WTC11 (cell line): ENCODE data around the gene RELL1. TPM values are rescaled to one million over a fixed set of nuclear protein-coding genes. Genes with fewer than 3 reads are reported as not detected.

Experiments
- ATAC-seq: fragments of 200-7000 bp; cut with Tn5 transposase; 2 replicates; pipeline ENCODE4 v1.10.0; 2021; ENCODE audit warnings: mild to moderate bottlenecking, moderate library complexity
- CTCF ChIA-PET: fragments of 300-600 bp; sonication (Branson Sonifier 250); formaldehyde crosslinking; loops from one replicate; lab custom pipeline; 2021; ENCODE audit warnings: antibody characterized with exemption; lab: Charles Lee
- POLR2A ChIA-PET: fragments of 350-600 bp; sonication (Branson Sonifier 250); formaldehyde crosslinking; loops from one replicate; lab custom pipeline; 2021; ENCODE audit warnings: antibody characterized with exemption; lab: Charles Lee
- DNase-seq: peaks from one replicate; pipeline ENCODE4 v3.0.0; 2021; ENCODE audit warnings: low spot score
- H3K27ac Mint-ChIP-seq: 2 replicates; pipeline ENCODE4 v1.8.0; 2021; ENCODE audit warnings: mixed read lengths
- H3K27me3 Mint-ChIP-seq: 2 replicates; pipeline ENCODE4 v1.8.0; 2021; ENCODE audit warnings: low read depth, mild to moderate bottlenecking, moderate library complexity, mixed read lengths
- H3K36me3 Mint-ChIP-seq: 2 replicates; pipeline ENCODE4 v1.8.0; 2021; ENCODE audit warnings: mixed read lengths
- H3K4me1 Mint-ChIP-seq: 2 replicates; pipeline ENCODE4 v1.8.0; 2022; ENCODE audit warnings: mixed read lengths
- H3K4me3 Mint-ChIP-seq: 2 replicates; pipeline ENCODE4 v1.8.0; 2021; ENCODE audit warnings: mild to moderate bottlenecking, moderate library complexity, mixed read lengths
- H3K9me3 Mint-ChIP-seq: 2 replicates; pipeline ENCODE4 v1.8.0; 2021; ENCODE audit warnings: mixed read lengths
- CTCF ChIP-seq: fragments of 200-600 bp; IDR thresholded peaks from 2 replicates; pipeline ENCODE4 v1.8.0; 2022; ENCODE audit warnings: antibody characterized with exemption
- E2F1 ChIP-seq: sonication (generic); formaldehyde crosslinking; IDR thresholded peaks from 2 replicates; pipeline ENCODE4 v1.8.0; 2022; ENCODE audit warnings: mild to moderate bottlenecking, missing genetic modification reagents
- ESRRA ChIP-seq: sonication (generic); formaldehyde crosslinking; IDR thresholded peaks from 2 replicates; pipeline ENCODE4 v1.8.1; 2022; ENCODE audit warnings: mild to moderate bottlenecking, missing genetic modification reagents, borderline replicate concordance
- FOXP4 ChIP-seq: sonication (generic); formaldehyde crosslinking; IDR thresholded peaks from 2 replicates; pipeline ENCODE4 v1.8.0; 2022; ENCODE audit warnings: mild to moderate bottlenecking, missing genetic modification reagents
- GABPB1 ChIP-seq: sonication (generic); formaldehyde crosslinking; IDR thresholded peaks from 2 replicates; pipeline ENCODE4 v1.8.1; 2023; ENCODE audit warnings: mild to moderate bottlenecking, missing genetic modification reagents
- GRHL2 ChIP-seq: fragments of 250-450 bp; sonication (Bioruptor Pico); IDR thresholded peaks from 2 replicates; pipeline ENCODE4 v1.8.0; 2022; ENCODE audit warnings: mild to moderate bottlenecking, moderate library complexity; ENCODE audit not compliant: insufficient replicate concordance, severe bottlenecking
- IRF2 ChIP-seq: sonication (generic); formaldehyde crosslinking; IDR thresholded peaks from 2 replicates; pipeline ENCODE4 v1.8.0; 2022; ENCODE audit warnings: low read depth, missing genetic modification reagents, borderline replicate concordance
- NFATC4 ChIP-seq: fragments of 250-450 bp; sonication (Bioruptor Pico); IDR thresholded peaks from 2 replicates; pipeline ENCODE4 v1.9.0; 2021; ENCODE audit warnings: mild to moderate bottlenecking
- PRDM15 ChIP-seq: sonication (generic); formaldehyde crosslinking; IDR thresholded peaks from 2 replicates; pipeline ENCODE4 v1.8.0; 2022; ENCODE audit warnings: missing genetic modification reagents
- total RNA-seq: library from RNA; stranded (reverse); gene quantifications from 3 replicates; pipeline ENCODE4 v1.2.3, GENCODE V29; 2021
- TF ChIP-seq, protein P1 (sequence below): sonication (generic); formaldehyde crosslinking; IDR thresholded peaks from 2 replicates; pipeline ENCODE4 v1.8.1; 2023; ENCODE audit warnings: mild to moderate bottlenecking, missing genetic modification reagents, moderate library complexity
- TF ChIP-seq, protein P2 (sequence below): sonication (generic); formaldehyde crosslinking; IDR thresholded peaks from 2 replicates; pipeline ENCODE4 v1.8.0; 2023; ENCODE audit warnings: missing genetic modification reagents

Gene RELL1
- total RNA-seq, 1 experiment from 2014 or later, result 14.4 TPM

DNA sequence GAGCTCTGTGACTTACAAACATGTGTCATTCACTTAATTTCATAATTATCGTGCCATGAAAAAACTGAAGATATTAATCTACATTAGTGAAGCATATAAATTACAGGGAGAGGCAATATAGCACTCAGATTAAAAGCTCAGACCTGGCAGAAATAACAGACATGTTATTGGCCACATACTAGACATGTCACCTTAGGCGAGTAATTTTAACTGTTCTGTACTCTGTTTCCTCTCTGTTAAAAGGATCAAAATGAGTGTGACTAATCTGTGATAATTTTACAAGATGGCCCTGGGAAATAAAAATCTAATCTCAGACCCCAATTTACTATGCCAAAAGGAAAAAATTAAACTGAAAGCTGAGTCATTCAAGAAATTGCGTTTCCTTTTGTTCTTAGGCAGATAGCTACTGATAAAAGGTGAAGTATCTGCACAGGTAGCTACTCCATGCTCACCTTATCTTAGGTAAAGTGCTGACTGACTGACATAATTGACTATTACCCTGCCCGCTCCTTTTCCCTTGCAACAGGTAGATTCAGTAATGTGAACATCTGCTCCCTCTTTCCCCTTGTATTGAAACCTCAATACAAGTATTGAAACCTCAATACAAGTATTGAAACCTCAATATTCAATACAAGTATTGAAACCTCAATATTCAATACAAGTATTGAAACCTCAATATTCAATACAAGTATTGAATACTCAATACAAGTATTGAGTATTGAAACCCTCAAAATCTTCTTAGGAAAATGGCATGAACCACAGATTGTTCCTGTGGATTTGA, 33.2 kb downstream of the RELL1 start:
- CTCF ChIA-PET, result interaction anchor here (0.7 to 0.9 kb wide), 3 partner anchors 50 to 245 kb away, joined by 3 to 4 read pairs (median 3); no protein-coding TSS in a partner anchor
- DNase-seq (no peak), ATAC-seq (no peak)
- Mint-ChIP-seq H3K27me3 (peaks cover 35% of the 10 kb centered on the region), H3K36me3 (peaks cover 24% of the 10 kb centered on the region), H3K27ac (no peak overlapping the region), H3K9me3 (peaks cover 24% of the 10 kb centered on the region), H3K4me3 (no peak overlapping the region), H3K4me1 (peaks cover 45% of the 10 kb centered on the region)
- TF ChIP-seq NFATC4 (CRISPR knock-in tag) (no peak), GRHL2 (CRISPR knock-in tag) (no peak), IRF2 (CRISPR knock-in tag) (no peak), GABPB1 (CRISPR knock-in tag) (no peak), E2F1 (no peak), PRDM15 (CRISPR knock-in tag) (no peak), ESRRA (CRISPR knock-in tag) (no peak), CTCF (no peak)
- TF ChIP-seq, protein P1, sequence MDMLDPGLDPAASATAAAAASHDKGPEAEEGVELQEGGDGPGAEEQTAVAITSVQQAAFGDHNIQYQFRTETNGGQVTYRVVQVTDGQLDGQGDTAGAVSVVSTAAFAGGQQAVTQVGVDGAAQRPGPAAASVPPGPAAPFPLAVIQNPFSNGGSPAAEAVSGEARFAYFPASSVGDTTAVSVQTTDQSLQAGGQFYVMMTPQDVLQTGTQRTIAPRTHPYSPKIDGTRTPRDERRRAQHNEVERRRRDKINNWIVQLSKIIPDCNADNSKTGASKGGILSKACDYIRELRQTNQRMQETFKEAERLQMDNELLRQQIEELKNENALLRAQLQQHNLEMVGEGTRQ (CRISPR knock-in tag), result no peak
- TF ChIP-seq, protein P2, sequence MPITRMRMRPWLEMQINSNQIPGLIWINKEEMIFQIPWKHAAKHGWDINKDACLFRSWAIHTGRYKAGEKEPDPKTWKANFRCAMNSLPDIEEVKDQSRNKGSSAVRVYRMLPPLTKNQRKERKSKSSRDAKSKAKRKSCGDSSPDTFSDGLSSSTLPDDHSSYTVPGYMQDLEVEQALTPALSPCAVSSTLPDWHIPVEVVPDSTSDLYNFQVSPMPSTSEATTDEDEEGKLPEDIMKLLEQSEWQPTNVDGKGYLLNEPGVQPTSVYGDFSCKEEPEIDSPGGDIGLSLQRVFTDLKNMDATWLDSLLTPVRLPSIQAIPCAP, result no peak
- POLR2A ChIA-PET, result no interaction called here

- 0 out of 2 replicates have a peak, but pooled peaks have one; percentile 8 for ATAC-seq
- Mint-ChIP-seq H3K9me3 (peaks cover 17% of the 10 kb centered on the region), H3K27ac (no peak overlapping the region)
- TF ChIP-seq, protein P2, result no peak
- TF ChIP-seq FOXP4 (CRISPR knock-in tag) (no peak), E2F1 (0 out of 2 replicates have a peak, but pooled peaks have one; percentile 32)
- TF ChIP-seq, all 79 proteins: peak for 1
- Mint-ChIP-seq H3K27me3 (peaks cover 31% of the 10 kb centered on the region), H3K36me3 (peaks cover 22% of the 10 kb centered on the region), H3K4me1 (peaks cover 45% of the 10 kb centered on the region), H3K4me3 (no peak overlapping the region)
- no peak for DNase-seq
- POLR2A ChIA-PET, result no interaction called here
- CTCF ChIA-PET, result interaction anchor here (1.0 kb wide), 1 partner anchor 150 kb away, joined by 3 read pairs; no protein-coding TSS in a partner anchor
Measured at GRCh38 chr4:37651781-37652377, 34.3 kb downstream of the RELL1 start.
